GM19463 (cell line): Measurements from ENCODE around the gene RAB4A.
"Not testable (repeated sequence)": the region's sequence is repeated elsewhere in the genome, so short reads cannot be mapped to it uniquely, and the experiment has no call there.

Source experiments
- ATAC-seq: cut with Tn5 transposase; IDR thresholded peaks from one replicate; pipeline ENCODE4 v1.9.1; 2021; ENCODE audit warnings: mild to moderate bottlenecking, moderate library complexity; ENCODE audit not compliant: unreplicated experiment

Gene RAB4A

DNA sequence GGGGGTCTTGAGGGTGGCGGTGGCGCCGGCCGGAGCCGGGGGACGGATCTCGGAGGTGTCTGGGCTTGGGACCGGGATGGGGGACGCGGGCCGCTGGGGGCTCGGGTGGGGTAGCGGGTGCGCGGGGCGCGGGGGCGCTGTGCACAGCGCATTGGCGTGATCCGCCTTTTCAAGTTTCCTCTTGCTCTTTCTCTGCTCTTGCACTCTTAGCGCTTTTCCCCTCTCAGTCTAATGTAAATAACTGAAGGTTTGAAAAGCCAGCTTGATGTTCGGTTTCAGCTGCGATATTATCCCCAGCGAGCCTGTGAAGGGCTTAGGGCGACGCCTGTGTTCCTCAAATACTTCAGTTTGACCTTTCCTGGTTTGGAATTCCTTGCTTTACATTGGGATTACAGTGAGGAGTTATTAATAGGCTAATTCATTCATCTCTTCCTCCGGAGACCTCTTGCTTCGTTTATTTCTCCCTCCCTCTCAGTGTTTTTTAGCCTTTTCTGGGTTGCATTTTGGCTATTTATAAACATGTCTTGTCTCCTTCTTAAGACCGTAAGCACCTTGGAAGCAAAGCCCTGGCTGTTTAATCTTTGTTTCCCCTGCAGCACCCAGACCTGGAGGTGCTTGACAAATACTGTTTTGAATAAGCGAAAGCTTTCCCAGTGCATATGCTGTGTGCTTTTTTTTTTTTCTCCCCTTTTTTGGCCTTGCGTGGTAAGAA is 693 bp downstream of the RAB4A start:
- ATAC-seq, result peak; percentile 56

DNA sequence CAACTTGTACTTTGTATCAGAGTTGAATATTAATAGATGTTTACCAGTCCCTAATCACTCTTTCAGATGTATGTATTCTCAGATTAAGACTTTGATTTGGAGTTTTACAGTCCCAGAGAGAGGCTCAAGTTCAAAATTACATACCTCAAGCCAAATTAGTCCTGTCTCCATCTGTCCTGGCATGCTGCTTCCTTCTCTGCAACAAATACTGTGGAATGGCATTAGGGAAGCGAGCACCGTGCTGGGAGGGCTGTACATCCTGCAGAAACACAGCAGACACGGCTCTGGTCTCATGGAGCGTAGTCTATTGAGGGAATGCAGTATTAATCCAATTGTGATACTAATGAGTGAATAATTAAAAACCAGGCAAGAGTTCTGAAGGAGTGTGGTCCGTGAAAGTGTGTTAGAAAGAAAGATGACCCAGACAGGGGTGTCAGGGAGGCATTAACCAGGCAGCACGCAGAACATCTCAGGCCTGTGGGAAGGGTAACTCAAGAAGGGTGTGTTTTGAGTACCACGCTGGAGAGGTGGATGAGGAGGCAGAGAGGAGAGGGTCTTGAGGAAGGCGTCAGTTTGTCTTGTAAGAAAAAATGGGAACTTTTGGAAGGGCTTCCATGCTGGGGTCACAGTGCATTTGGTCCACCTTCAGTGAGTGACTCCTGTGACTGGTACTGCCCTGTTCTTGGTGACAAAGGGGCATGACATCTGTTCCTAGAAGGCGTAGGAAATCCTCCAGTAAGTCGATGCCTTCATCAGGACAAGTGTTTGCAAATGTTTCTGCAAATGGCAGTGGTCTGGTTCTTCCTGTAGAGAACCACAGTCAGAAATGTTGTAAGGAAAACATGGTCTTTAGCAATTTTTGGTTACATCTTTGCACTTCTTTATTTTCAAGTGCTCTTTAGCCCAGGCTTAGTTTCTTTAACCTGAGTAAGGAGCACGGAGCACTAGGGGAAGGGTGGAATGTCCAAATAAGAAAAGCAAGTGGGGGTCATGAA is 1.6 kb downstream of the RAB4A start:
- ATAC-seq, result no peak

DNA sequence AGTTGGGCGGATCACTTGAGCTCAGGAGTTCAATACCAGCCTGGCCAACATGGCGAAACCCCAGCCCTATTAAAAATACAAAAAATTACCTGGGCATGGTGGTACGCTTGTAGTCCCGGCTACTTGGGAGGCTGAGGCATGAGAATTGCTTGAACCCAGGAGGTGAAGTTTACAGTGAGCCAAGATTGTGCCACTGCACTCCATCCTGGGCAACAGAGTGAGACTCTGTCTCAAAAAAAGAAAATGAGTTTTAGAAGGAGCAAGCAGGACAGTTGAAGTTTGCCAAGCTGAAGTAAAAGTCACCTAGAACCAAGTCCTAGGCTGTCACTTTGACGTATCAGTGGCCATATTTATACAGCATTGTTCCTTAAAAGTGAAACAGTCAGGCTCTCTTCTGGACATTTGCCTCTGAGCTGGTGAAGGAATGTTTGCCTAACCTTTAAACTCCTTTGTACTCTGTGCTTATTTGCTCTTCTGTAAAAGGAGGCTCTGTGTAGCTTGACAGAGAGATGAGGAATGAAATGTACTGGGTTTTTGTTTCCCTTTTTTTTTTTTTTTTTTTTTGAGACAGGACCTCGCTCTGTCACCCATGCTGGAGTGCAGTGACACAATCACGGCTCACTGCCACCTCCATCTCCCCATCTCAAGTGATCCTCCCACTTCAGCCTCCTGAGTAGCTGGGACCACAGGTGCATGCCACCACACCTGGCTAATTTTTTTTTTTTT is 2.8 kb downstream of the RAB4A start:
- no peak for ATAC-seq

DNA sequence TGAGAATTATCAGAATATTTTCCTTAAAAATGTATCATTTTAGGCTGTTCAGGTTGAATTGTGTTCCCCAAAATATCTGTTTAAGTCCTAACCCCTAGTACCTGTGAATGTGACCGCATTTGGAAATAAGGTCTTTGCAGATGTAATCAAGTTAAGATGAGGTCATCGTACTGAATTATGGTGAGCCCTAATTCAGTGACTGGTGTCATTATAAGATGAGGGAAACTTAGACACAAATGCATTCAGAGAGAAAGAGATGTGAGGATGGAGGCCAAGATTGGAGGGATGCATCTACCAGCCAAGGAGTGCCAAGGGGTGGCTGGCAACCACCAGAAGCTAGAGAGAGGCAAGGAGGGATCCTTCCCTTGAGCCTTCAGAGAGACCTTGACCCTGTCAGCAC is 4.1 kb downstream of the RAB4A start:
- no peak for ATAC-seq

DNA sequence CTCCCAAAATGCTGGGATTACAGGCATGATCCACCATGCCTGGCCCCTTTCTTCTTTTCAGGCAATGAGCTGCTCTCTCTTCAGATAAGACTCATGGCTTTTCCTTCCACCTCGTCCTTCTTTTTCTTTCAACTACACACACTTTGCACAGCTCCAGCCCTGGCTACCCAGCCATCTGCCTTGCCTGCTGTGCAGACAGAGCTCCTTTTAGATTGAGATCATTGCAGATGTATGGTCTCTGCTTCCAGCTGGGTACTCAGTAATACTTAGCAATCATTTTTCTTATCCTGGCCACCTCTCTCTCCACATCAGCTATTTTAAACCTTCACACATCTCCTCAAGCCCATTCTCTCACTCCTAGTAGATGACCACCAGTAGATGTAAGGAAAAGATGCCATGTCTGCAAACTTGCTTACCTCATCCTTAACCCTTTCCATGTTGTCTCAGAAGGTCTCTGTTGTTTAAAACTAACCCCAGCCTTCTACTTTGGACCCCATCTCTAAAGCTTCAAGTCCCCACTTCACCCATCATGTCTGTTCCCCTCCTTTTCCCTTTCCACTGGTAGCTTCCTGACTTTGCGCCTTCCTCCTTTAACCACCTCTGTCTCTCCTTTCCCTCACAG is 7.3 kb downstream of the RAB4A start:
- no peak for ATAC-seq

DNA sequence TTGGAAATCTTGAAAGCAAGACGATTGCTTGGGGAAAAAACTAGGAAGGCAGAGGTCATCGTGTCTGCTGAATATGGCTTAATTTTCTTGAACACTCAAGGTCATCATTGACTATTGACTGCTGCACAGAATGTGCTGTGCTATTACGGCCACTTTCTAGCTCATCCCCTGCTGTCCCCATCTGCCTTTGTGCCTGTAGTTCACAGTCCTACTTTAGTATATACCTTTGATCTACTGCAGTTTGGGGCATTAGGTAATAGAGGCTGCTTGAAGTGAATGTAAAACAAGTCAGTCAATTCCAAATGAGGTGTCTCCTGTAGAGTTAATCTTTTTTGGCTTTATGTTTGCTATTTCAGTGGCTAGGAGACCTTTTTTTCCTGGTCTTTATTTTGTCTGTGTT is 8.3 kb downstream of the RAB4A start:
- no peak for ATAC-seq

DNA sequence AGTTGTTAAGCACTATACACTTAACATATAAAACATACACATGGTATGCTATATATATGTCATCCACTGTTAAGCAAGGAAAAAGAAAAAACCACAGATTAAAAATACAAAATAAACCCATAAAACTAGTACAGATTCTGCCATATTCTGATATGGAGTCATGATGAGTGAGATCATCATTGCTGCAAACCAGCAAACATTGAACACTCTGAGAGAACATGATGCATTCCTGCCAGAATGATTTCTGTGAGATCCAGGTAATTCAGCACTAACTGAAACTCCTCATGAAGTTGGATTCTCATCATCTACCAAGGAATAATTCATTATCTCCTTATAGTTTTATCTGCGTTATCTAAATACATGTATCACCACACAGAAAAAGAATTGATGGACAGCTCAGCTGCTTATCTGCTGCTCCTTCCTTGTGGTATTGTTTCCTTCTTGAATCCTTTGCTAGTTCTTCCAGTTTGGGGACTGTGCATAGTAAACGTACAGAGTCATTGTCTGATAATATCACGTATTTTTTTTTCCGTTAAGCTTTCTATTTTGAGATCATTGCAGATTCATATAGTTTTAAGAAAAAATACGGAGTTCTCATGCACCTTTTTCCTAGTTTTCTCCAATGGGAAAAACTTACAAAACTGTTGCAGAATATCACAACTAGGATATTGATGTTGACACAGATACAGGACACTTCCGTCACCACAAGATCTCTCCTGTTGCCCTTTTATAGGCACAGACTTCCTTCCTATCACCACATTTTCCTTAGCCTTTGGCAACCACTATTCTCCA is 9.3 kb downstream of the RAB4A start:
- no peak for ATAC-seq

DNA sequence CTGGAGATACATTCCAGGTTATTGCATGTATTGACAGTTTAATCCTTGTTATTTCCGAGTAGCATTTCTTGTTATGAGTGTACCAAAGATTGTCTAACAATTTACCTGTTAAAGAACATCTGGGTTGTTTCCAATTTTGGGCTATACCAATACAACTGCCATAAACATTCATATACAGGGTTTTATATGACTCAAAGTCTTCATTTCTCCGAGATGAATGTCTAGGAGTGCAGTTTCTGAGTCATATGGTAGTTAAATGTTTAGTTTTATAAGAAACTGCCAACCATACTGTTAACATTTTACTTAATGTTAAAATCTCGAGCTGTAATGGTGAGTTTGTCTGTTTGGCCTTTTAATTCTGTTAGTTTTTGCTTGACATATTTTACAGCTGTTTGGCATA is 10.0 kb downstream of the RAB4A start:
- no peak for ATAC-seq

DNA sequence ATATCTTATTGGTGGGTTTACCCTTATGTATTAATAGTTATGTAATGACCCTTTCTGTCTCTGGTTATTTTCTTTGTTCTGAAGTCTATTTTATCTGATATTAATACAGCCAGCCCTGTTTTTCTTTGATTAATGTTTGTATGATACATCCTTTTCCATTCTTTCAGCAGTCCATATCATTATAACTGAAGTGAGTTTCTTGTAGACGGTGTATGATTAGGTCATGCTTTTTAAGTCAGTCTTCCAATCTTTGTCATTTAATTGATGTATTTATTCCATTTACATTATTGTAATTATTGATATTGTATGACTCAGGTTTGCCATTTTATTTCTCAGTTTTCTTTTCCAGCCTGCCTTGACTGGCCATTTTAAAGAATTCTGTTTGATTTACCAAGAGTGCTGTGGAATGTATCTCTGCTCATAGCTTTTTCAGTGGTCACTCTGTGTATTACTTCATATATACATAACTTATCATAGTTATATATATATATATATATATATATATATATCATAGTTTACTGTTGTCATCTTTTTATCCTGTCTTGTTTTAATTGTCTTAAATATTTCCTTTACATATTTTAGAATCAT is 10.5 kb downstream of the RAB4A start:
- ATAC-seq, result no peak

DNA sequence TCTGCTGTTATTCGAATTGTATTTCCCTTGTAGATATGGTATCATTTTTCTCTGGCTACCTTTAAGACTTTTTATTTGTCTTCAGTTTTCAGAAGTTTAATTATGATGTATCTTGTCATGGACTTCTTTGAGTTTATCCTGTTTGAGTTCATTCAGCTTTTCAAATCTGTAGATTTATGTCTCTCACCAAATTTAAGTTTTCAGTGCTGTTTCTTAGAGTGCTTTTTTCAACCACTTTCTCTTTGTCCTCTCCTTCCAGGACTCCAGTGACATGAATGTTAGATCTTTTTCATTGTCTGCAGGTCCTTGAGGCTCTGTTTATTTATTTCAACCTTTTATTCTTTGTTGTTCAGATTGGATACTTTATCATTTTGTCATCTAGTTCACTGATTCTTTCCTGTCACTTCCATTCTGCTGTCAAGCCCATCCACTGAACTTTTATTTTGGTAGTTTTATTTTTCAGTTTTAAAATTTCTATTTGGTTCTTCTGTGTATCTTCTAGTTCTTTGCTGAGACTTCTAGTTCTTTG is 11.4 kb downstream of the RAB4A start:
- no peak for ATAC-seq

DNA sequence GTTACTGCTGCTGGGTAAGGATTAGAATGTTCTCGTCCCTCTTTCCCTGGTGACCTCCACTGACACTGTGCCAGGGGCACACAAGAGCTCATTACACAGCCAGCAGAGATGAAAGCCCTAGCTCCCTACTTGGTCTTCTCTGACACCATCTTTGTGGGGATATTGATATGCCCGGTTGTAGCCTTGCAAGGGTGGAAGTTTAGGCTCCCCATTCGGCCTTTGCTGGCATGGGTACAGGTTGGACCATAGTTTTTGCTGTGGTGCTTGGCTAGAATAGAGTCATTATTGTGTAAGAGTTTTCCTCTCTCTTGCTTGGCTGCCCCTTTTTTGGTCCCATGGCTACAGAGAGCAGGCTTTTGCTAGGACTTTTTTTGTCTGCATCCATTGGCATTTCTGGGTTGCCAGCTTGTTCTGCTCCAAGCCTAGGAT is 12.3 kb downstream of the RAB4A start:
- ATAC-seq, result no peak

DNA sequence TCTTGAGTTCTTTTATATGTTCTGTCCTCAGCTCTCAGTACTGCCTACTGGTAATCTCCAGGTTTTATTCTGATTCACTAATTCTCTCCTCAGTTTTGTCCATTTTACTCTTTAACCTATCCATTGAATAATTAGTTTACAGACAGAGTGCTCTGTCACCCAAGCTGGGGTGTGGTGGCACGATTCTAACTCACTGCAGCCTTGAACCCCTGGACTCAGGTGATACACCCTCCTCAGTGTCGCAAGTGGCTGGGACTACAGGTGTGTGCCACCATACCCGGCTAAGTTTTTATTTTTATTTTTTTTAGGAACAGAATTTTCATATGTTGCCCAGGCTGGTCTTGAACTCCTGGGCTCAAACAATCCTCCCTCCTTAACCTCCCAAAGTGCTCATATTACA is 14.0 kb downstream of the RAB4A start:
- ATAC-seq, result no peak

DNA sequence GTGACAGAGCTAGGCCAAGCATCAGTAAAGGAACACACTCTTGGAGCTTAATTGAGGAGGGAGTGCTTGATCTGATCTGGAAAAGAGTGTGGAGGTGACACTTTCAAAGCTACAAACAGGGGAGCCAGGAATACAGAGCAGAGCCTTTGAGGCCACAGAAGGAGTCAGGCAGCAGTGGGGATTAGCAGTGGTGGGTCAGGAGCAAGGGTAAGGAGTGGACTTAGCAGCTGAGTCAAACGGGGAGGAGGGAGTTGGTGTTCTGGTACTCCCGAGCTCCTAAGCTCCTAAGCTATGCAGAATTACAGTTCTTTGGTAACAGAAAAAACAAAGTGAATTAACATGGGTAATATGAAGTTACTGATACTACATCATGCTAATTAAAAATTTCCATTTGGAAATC is 14.5 kb downstream of the RAB4A start:
- no peak for ATAC-seq

DNA sequence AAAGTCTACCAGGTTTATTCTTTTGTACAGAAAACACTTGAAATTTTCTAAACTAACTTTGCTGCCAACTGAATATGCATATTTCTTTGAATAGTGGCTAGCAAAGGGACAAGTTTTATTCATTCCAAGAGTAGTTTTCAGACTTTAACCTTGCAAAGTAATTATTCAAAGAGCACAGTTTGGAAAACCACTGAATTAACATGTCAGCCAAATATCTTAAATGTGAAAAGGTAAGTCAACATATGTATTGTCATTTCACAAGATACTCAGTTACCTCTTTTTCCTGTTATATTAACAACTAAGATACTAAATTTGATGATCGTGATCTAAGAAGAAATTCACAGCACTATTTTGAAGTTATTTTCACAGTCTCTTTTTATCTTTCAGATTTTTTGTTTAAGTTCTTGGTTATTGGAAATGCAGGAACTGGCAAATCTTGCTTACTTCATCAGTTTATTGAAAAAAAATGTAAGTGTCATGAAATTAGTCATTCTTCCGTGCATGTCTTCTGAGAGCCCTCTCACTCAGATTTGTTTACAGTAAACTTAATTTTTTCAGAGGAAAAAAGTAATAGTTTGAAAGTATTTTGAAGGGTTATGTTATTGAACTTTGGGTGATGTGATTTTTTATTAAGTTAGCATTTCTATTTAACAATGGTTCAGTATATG is 15.3 kb downstream of the RAB4A start:
- ATAC-seq, result no peak

DNA sequence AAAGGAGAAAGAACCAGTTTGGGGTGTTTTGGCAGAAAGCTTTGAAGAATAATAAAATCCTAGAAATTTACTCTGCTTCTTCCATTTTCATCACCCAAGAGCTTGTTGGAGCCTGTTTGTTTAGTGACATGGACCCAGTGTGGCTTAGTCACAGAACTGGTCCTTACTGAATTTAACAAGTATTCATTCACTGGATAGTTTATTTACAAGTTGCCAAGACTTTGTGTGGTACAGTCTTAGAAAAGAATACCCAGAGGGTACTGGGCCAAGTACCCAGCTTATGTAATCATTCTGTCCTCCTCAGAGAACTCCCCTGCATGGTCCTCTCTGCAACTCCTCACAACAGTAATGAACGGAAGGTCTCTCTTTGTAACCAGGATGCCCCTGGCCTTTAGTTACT is 16.4 kb downstream of the RAB4A start:
- ATAC-seq, result no peak

DNA sequence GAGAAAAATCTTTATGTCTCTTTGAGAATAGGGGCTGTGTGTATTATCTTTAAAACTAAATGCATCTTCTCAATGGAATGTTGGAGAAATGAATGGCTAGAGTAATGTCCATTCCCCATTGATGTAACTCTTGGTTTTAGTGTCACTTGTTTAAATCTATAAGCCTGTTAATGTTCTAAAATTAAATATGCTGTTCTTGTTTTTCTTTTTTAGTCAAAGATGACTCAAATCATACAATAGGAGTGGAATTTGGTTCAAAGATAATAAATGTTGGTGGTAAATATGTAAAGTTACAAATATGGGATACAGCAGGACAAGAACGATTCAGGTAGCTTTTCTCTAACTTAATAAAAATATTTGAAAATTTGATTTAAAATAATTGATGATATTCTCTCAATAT is 17.6 kb downstream of the RAB4A start:
- no peak for ATAC-seq

DNA sequence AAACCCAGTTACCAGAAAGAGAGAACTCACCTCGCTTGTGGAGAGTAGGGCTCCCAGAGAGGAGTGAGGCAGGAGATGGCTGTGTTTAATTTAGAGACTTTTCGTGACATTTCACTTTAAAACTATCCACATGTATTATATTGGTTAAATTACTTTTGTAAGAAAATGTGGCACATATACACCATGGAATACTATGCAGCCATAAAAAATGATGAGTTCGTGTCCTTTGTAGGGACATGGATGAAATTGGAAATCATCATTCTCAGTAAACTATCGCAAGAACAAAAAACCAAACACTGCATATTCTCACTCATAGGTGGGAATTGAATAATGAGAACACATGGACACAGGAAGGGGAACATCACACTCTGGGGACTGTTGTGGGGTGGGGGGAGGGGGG is 20.8 kb downstream of the RAB4A start:
- not testable (repeated sequence) for ATAC-seq

DNA sequence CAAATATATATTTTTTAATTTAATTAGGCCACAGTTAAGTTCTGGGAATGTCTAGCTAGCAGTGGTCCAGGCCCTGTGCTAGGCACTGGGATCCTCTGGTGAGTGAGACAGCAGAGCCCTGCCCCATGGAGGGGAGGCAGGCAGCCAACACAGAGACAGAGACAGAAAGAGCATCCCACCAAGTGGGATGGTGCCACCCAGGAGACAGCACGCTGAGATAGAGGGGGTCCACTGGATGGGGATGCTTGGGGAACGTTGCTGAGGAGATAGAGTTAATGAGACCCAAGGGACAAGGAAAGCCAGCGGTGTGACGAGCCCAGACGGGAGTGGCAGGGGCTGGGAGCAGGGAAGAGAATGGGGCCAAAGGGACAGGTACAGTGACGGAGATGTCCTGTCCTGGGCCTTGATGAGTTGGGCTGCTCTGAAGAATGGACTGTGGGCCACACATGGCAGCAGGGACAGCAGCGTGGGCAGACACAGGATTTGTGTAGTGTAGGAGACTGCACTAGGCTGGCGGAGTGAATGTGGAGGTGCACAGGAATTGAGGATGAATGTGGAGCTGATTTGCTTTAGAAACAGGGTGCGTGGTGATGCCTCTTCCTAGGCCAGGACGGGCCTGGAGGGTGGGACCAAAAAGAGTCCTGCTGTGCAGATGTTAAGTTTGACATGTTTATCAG is 22.8 kb downstream of the RAB4A start:
- no peak for ATAC-seq
